Ishikawa (cell line): ENCODE results near the gene ALDH1A1.

ENCODE experiments used
- CEBPB ChIP-seq: IDR thresholded peaks from 2 replicates; pipeline ENCODE4 v1.6.1; 2012
- CREB1 ChIP-seq: IDR thresholded peaks from 2 replicates; pipeline ENCODE4 v1.6.1; 2012; ENCODE audit warnings: low read depth
- EGR1 ChIP-seq: IDR thresholded peaks from 2 replicates; pipeline ENCODE4 v1.6.1; 2012
- EP300 ChIP-seq: IDR thresholded peaks from 2 replicates; pipeline ENCODE4 v1.6.1; 2012; ENCODE audit warnings: borderline replicate concordance
- FOXM1 ChIP-seq: IDR thresholded peaks from 2 replicates; pipeline ENCODE4 v1.6.1; 2012; ENCODE audit warnings: low read depth, borderline replicate concordance
- MAX ChIP-seq: IDR thresholded peaks from 2 replicates; pipeline ENCODE4 v1.6.1; 2012
- NFIC ChIP-seq: IDR thresholded peaks from 2 replicates; pipeline ENCODE4 v1.6.1; 2012
- RAD21 ChIP-seq: IDR thresholded peaks from 2 replicates; pipeline ENCODE4 v1.6.1; 2012; ENCODE audit warnings: low read depth
- REST ChIP-seq: IDR thresholded peaks from 2 replicates; pipeline ENCODE4 v1.6.1; 2012; ENCODE audit warnings: low read depth, mild to moderate bottlenecking
- TAF1 ChIP-seq: IDR thresholded peaks from 2 replicates; pipeline ENCODE4 v1.6.1; 2012; ENCODE audit warnings: low read depth, mild to moderate bottlenecking
- TCF12 ChIP-seq: IDR thresholded peaks from 2 replicates; pipeline ENCODE4 v1.6.1; 2012; ENCODE audit warnings: low read depth
- TEAD4 ChIP-seq: IDR thresholded peaks from 2 replicates; pipeline ENCODE4 v1.6.1; 2012
- USF1 ChIP-seq: IDR thresholded peaks from 2 replicates; pipeline ENCODE4 v1.6.1; 2012
- YY1 ChIP-seq: IDR thresholded peaks from 2 replicates; pipeline ENCODE4 v1.6.1; 2012; ENCODE audit warnings: low read depth
- ZBTB7A ChIP-seq: IDR thresholded peaks from 2 replicates; pipeline ENCODE4 v1.6.1; 2012; ENCODE audit warnings: low read depth

Gene ALDH1A1

DNA sequence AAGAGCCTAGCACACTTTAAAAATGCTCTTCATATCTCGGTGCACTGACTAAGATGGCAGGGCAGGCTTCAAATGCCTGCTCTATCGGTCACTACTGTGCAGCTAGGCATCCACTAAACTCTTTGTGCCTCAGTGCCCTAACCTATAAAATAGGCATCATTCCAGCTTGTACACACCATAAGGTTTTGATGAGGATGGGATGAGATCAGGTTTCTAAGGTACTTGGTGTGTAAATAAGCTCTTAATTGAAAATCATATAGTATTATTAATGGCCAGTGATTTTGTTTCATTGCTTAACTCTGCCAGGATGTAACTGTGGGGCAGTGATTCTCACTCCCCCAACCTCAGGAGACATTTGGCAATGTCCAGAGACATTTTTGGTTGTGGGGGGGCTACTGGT lies 78.5 kb downstream of the ALDH1A1 start:
- no peak for TF ChIP-seq FOXM1
- no peak for TF ChIP-seq NFIC
- TF ChIP-seq EGR1: no peak
- no peak for TF ChIP-seq TEAD4
- no peak for TF ChIP-seq MAX
- TF ChIP-seq REST: no peak
- no peak for TF ChIP-seq USF1
- TF ChIP-seq RAD21: no peak
- TF ChIP-seq TAF1: no peak
- no peak for TF ChIP-seq CEBPB
- no peak for TF ChIP-seq YY1
- no peak for TF ChIP-seq EP300
- no peak for TF ChIP-seq TCF12
- no peak for TF ChIP-seq CREB1
- no peak for TF ChIP-seq ZBTB7A

- TF ChIP-seq EP300 (no peak), ZBTB7A (no peak), TEAD4 (no peak), NFIC (no peak), CREB1 (no peak), FOXM1 (no peak), TAF1 (no peak)
Observed at GRCh38 chr9:72873456-72873855, 79.4 kb downstream of the ALDH1A1 start.

DNA sequence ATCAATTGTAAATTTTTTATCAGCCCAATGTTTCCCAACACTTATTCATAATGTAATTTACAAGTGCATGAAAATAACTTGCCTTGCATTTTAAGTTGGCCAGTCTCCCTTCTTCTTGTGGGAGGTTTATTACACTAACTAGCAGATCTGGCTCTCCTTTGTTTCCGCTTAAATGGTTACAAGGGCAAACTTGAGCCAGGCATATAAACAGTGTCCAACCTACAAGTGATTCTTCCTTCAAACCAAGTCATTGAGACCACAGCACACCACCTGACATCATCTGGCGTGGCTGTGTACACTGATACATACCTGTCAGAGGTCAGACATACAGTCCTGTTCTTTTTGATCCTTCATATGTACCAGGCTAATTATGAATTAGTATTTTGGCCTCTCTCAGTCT lies 80.1 kb downstream of the ALDH1A1 start:
- no peak for TF ChIP-seq USF1
- no peak for TF ChIP-seq MAX
- TF ChIP-seq TCF12: no peak
- TF ChIP-seq YY1: no peak
- TF ChIP-seq EP300: no peak
- no peak for TF ChIP-seq FOXM1
- TF ChIP-seq TAF1: no peak
- TF ChIP-seq CEBPB: no peak
- no peak for TF ChIP-seq RAD21
- TF ChIP-seq ZBTB7A: no peak
- TF ChIP-seq NFIC: no peak
- no peak for TF ChIP-seq CREB1
- no peak for TF ChIP-seq EGR1
- TF ChIP-seq TEAD4: no peak

GRCh38 chr9:72871685-72872084 lies 81.2 kb downstream of the ALDH1A1 start:
- TF ChIP-seq FOXM1: no peak
- no peak for TF ChIP-seq MAX
- TF ChIP-seq CEBPB: no peak
- TF ChIP-seq TCF12: no peak
- TF ChIP-seq RAD21: peak; percentile 52
- TF ChIP-seq CREB1: no peak
- TF ChIP-seq EP300: no peak

GRCh38 chr9:72864327-72864726 lies 88.5 kb downstream of the ALDH1A1 start:
- TF ChIP-seq TCF12 (no peak), FOXM1 (no peak), EGR1 (no peak), EP300 (no peak), RAD21 (no peak)

GRCh38 chr9:72863456-72864094 lies 89.3 kb downstream of the ALDH1A1 start:
- TF ChIP-seq RAD21: no peak
- no peak for TF ChIP-seq CEBPB
- TF ChIP-seq EGR1: no peak
- no peak for TF ChIP-seq TAF1
- no peak for TF ChIP-seq MAX
- no peak for TF ChIP-seq CREB1
- TF ChIP-seq EP300: no peak
- no peak for TF ChIP-seq FOXM1
- TF ChIP-seq ZBTB7A: no peak
- no peak for TF ChIP-seq USF1
- no peak for TF ChIP-seq YY1
